Left cardiac atrium (tissue), 4 donors: ENCODE measurements around the gene GNG7. TPM values are rescaled to one million over a fixed set of nuclear protein-coding genes. Genes with fewer than 3 reads are reported as not detected.
"Not testable (repeated sequence)": the region's sequence is repeated elsewhere in the genome, so short reads cannot be mapped to it uniquely, and the experiment has no call there.

Experiments
- ATAC-seq, 2 donors: fragments of 200-7000 bp; cut with Tn5 transposase; one replicate each; pipeline ENCODE4 v1.9.1; 2020; ENCODE audit warnings: mild to moderate bottlenecking in 2 of 2, moderate library complexity in 2 of 2
- DNase-seq: peaks from one replicate; pipeline ENCODE4 v3.0.0-alpha.2; 2020
- intact Hi-C, 2 donors: fragments of 100-400 bp; cut with DNase I; formaldehyde crosslinking; loops; one replicate each; pipeline versions ENCODE4 v1.14.1 to v1.15.1; 2022 to 2023
- total RNA-seq, 2 donors: library from RNA; stranded (reverse); fragmentation: NEBNext Ultra II Directional; extraction: Animal tissue kit (Norgen Biotek cat#: 25700); gene quantifications; one replicate each; pipeline ENCODE4 v1.2.1, GENCODE V29; 2021
- donor health status: DM: no; HTN: yes; CAD: no.
- donor health status: DM: no; HTN: yes; CAD: no; lungs with severe emphysema.
- donor health status: DM: yes; HTN: yes; CAD: no.
- donor health status: Dilated cardiomyopathy.

GNG7 gene
- total RNA-seq, 2 donors from 2014 or later, result 19.8 to 45.9 TPM

DNA sequence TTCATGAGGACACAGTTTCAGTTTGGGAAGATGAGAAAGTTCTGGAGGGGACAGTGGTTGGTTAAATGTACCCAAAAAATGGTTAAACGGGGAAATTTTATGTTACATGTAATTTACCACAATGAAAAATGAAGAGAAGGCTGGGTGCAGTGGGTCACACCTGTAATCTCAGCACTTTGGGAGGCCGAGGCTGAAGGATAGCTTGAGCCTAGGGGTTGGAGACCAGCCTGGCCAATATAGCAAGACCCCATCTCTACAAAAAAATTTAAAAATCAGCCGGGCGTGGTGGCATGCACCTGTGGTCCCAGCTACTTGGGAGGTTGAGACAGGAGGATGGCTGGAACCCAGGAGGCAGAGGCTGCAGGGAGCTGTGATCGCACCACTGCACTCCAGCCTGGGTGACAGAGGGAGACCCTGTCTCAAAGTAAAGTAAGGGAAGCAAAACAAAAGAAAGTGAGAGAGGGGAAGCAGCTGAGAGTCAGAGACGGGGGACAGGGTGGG is 17.2 kb downstream of the GNG7 start:
- DNase-seq (no peak), ATAC-seq (no peak)
- intact Hi-C loops, result no loop called here

DNA sequence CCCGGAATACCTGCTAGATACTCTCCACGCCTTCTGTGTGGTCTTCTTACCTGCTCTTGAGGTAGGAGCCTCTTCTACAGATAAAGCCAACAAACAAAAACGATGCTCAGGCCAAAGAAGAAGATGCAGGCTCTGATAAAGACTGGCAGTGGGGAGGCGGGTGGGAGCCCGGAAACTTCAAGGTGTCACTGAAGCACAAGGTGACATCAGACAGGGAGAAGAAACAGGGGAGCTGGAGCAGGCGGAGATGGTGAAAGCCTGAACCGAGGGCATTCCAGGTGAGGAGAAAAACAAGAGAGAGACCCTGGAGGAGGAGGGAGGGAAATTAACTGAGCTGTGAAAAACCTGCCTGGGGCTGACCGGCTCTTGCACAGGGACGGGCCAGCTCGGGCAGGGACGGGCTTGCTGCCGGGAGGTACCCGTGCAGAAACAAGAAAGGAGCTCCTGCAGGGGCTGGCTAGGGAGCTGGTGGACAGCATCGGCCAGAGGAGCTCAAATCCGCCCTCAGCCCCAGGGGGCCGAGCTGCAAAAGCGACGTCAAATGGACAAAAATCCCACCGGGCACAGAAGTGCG is 19.0 kb downstream of the GNG7 start:
- intact Hi-C loops, result no loop called here
- no peak for DNase-seq
- no peak for ATAC-seq

DNA sequence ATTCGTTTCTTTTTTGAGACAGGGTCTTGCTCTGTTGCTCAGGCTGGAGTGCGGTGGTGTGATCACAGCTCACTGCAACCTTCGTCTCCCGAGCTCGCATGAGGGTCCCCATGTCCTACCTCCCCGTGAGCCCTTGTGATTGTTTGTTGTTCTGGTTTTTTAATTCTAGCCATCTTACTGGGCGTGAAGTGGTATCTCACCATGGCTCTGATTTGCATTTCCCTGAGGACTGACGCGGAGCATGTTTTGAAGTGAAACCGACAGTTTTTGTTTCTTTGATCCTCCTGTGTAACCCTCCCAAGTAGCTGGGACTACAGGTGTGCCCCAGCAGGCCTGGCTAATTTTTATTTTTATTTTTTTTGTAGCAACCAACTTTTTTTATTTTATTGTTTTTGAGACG is 21.7 kb downstream of the GNG7 start:
- intact Hi-C loops, result no loop called here
- no peak for DNase-seq
- ATAC-seq, result no peak

DNA sequence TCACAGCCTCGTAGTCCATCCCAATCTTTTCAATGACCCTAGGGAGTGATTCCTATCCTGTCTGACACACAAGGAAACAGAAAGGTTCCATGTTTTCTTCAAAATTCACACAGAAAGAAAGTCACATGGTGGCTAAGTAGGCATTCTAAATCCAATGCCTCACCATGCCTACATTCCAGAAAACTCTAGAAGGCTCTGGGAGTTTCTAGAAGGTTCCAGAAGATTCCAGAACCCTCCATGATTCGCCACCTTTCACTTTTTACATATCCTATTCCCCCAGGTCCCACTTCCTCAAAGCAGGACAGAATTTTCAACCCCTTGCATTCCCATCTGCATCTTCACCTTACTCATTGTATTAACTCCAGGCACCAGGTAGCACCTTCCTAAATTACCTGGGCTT is 23.1 kb downstream of the GNG7 start:
- ATAC-seq (no peak), DNase-seq (no peak)
- intact Hi-C loops, result no loop called here

DNA sequence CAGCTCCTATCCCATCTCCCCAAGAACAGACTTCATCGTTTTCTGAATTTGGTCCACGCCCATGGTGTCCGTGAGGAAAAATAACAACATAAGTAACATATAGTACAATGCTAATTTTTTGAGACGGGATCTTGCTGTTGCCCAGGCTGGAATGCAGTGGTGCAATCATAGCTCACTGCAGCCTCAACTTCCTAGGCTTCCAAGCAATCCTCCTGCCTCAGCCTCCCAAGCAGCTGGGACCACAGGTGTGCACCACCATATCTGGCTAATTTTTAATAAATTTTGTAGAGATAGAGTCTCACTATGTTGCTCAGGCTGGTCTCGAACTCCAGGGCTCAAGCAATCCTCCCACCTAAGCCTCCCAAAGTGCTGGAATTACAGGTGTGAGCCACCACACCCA is 23.5 kb downstream of the GNG7 start:
- ATAC-seq, intact Hi-C loops, DNase-seq: not testable (repeated sequence)

DNA sequence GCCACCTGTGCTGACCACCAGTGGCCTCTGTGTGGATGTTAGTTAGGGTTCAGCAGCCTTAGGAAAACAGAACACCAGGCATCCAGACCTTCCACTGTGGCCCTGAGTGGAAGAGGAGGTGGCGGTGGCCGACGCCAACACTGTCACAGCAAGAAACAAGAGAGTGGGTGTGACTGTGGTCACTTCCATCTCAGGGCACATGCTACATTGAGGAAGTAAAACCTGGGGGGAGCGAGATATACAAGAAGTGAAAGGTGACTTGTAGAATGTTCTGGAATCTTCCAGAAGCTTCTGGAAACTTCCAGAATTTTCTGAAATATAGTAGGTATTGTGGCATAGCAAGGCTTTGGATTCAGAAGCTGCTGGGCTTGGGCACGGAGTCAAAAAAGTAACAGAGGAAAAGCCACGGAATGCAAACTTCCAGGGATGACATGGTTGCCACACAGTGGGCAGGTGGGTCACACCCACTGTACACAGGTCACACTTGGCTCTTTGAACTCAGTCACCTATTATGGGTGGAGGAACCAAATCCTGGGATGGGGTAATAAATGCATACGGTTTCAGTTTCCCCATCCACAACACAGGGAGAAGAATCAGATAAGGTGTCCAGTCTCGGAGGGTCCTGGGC is 24.3 kb downstream of the GNG7 start:
- DNase-seq (no peak), ATAC-seq (no peak)
- intact Hi-C loops, result no loop called here

DNA sequence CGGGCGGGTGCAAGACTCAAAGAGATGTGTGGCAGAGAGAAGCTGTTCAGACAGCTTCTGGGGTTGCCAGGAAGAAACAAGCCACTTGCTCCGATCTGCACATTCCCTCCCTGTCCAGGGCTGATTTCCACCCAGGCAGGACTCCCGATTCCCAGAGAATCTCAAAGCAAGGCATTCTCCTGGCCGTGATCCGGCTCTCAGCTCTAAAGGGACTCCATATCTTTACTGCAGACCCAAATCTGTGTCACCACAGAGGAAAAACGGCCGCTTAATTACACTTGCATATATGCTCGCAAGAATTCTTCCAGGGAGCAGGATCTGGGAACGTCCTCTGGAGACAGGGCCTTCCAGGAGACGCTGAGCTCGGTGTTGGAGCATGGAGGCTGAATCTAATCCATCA is 25.7 kb downstream of the GNG7 start:
- ATAC-seq (no peak), DNase-seq (no peak)
- intact Hi-C loops, result no loop called here

DNA sequence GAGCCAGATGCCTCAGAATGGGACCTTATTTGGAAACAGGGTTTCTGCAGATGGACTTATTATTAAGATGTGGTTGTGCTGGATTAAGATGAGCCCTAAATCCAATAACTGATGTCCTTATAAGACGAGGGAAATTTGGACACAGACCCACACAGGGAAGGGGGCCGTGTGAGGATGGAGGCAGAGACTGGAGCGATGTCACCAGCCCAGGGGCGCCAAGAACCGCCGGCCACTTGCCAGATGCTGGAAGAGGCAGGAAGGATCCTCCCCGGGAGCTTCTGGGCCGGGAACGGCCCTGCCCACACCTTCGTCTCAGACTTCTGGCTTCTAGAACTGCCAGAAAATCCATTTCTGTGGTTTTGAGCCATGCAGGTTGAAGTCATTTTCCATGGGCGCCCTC is 26.6 kb downstream of the GNG7 start:
- DNase-seq (no peak), ATAC-seq (peak in 1 of 2 donors; percentile 69)
- intact Hi-C loops, result no loop called here

DNA sequence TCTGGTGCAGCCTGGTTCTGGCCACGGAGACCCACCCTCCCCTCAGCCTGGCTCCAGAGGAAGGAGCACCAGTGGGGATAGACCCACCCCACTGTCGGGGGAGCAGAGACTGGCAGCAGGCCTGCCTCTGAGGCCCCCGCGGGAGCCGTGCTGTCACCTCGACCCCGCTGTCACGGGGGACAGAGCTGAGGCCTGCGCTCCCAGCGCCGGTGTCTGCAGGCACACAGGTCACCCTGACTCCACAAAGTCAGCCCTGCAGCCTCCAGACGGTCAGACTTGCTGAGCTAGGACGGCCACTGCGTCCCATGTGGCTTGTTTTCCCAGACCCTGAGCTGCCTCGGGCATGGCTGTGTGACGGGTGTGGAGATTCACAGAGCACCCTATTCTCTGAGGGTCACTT is 32.3 kb downstream of the GNG7 start:
- intact Hi-C loops, result no loop called here
- DNase-seq, result no peak
- no peak for ATAC-seq

DNA sequence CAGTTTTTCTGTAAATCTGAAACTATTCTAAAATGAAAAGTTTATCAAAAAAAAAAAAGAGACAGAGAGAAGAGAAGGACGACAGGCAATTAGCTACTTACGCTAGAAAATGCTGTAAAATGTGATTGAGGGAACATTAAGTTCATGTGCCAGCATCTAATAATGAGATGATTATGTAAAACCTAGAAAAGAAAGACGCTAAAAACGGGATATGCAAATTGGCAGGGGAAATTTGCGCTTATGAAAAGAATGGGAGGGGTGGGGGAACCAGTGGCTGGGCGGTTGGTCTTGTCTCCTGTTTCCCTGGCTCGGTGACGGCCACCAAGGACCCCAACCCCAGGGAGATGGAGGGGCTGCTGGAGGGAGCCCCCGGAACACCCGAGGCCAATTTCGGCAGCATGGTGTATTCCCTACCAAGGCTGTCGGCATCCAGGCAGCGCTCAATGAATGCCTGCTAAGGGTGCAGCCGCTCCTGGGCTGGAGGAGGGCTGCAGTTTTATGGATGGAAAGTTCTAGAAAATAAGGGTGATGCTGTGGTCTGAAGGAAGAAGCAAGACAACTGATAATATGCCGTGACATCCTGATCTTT is 34.2 kb downstream of the GNG7 start:
- ATAC-seq (no peak), DNase-seq (no peak)
- intact Hi-C loops, result no loop called here

DNA sequence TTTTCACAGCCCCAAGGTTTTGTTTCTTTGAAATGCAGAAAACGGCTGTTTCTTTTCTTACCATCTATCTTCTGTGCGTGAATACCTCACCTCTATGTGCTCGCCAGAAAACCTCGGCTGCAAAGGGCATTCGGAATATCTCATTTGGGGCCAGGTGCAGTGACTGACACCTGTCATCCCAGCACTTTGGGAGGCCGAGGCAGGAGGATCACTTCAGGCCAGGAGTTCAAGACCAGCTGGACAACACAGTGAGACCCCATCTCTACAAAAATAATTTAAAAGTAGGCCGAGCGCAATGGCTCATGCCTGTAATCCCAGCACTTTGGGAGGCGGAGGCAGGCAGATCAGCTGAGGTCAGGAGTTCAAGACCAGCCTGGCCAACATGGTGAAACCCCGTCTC is 35.1 kb downstream of the GNG7 start:
- ATAC-seq, DNase-seq, intact Hi-C loops: not testable (repeated sequence)

DNA sequence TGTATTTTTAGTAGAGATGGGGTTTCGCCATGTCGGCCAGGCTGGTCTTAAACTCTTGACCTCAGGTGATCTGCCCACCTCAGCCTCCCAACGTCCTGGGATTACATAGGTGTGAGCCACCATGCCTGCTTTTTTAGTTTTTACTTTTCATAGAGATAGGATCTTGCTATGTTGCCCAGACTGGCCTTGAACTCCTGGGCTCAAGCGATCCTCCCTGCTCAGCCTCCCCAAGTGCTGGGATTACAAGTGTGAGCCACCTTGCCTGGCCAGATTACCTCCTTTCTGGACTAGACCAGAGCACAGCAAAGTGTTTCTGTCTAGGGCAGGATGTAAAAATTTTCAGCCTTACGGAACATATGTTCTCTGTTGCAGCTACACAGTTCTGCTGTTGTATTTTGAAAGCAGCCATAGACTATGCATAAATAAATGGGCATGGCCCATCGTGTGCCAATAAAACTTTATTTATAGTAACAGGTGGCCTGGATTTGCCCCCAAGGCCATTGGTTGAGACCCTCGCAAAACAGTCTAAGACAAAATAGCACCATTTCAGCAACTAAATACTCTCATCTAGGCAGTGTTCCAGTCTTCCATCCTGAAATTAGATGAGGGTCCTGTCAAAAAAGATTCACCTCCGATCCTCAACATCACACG is 36.0 kb downstream of the GNG7 start:
- ATAC-seq (no peak), DNase-seq (no peak)
- intact Hi-C loops, result no loop called here

DNA sequence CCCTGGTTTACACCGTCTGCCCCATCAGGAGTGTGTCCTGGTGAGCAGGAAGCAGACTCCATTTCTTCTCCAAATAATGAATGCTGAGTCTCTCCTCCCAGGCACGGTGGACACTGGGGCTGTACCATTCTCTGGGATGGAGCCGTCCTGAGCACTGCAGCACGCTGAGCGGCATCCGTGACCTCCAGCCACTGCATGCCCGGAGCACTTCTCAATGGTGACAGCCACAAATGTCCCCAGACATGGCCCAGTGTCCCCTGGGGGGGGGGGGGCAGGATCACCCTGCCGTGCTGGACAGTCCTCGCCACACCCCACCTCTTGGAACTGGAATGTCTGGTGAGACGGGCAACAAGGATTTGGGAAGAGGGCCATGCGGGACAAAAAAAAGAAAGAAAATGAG is 37.4 kb downstream of the GNG7 start:
- intact Hi-C loops, result no loop called here
- ATAC-seq (peak; percentile 51 to 74), DNase-seq (peak; percentile 55)

DNA sequence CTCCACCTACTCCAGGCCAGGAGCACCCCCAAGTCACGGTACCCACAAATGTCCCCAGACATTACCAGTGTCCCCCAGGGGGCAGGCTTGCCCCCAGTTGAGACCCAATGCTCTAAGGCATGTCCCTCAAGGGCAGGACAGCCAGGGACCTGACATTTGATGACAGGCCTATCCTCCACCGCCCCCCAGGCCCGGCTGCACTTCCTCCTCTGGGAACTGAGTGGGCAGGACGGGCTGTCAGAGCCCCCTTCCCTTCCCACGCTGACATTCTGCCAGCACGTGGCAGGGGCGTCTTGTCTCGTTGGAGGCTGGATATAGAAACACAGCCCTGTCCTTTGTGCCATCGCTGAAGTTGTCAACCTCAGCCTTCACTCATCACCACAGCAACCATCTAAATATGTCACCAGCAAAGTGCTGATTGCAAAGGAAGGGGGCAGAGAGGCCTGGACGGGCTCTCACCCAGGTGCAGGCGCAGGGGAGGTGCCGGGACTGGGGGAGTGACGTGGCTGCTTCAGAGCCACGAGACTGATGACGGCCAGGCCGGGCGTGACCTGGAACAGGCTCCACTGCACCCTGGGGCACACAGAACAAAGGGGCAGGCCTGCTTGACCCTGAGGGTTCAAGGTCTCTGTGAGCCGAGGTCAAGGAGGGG is 38.4 kb downstream of the GNG7 start:
- DNase-seq (peak; percentile 79), ATAC-seq (peak; percentile 92 to 95)
- intact Hi-C loops, result loop anchor here in 1 of 2 donors (1.0 kb wide), 1 partner anchor 57 kb away; the partner anchor contains the start of gene DIRAS1

DNA sequence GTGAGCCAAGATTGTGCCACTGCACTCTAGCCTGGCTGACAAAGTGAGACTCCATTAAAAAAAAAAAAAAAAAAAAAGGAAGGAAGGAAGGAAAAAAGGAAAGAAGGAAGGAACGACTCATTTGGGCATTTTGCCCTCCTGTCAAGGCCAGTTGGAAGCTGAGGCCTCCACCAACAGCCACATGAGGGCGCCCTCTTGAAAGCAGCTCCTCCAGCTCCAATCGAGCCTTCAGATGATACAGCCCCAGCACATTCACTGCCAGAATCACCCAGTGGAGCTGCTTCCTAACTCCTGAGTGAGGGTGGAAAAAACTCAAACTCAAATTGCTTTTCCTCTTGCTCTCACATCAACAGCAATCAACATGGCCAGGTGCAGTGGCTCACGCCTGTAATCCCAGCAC is 40.9 kb downstream of the GNG7 start:
- intact Hi-C loops, result no loop called here
- DNase-seq, result no peak
- ATAC-seq, result no peak

DNA sequence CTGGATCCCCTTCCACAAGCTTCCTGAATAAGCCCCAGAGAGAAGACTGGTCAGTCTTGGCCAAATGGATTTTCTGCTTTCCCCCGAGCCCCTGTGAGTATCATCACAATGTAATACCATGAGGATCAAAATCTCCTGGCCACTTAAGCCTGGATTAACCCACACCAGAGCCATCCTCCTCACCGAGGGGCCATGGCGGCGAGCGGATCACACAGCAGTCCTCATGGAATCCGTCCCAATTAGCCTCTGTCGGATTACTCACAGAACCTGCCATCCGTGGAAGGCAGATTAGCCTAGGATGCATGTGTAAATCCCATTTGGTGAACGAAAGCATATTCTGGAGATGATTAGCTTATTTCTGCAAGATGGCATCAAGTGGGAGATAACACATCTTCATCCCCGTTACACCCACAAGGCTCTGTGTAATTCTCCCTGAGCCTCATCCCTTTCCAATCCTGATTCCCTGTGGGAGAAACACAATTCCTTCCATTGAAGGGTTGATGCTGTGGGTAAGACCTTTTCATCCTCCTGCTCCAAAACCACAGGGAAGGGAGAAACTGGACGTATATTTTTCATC is 42.5 kb downstream of the GNG7 start:
- DNase-seq (no peak), ATAC-seq (no peak)
- intact Hi-C loops, result no loop called here

DNA sequence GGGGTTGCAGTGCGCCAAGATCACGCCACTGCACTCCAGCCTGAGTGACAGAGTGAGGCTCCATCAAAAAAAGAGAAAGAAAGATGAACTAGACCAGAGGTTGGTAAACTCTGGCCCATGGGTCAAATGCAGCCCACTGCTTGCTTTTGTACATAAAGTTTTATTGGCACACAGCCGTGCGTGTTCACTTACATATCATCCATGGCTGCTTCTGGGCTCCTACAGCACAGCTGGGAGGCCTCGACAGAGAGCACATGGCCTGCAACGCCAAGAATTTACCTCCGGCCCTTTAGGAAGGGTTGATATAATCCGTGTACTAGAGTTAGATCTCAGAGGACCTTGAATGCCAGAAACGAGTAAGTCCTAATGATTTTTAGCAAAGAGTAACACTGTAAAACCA is 46.0 kb downstream of the GNG7 start:
- DNase-seq (no peak), ATAC-seq (no peak)
- intact Hi-C loops, result no loop called here

DNA sequence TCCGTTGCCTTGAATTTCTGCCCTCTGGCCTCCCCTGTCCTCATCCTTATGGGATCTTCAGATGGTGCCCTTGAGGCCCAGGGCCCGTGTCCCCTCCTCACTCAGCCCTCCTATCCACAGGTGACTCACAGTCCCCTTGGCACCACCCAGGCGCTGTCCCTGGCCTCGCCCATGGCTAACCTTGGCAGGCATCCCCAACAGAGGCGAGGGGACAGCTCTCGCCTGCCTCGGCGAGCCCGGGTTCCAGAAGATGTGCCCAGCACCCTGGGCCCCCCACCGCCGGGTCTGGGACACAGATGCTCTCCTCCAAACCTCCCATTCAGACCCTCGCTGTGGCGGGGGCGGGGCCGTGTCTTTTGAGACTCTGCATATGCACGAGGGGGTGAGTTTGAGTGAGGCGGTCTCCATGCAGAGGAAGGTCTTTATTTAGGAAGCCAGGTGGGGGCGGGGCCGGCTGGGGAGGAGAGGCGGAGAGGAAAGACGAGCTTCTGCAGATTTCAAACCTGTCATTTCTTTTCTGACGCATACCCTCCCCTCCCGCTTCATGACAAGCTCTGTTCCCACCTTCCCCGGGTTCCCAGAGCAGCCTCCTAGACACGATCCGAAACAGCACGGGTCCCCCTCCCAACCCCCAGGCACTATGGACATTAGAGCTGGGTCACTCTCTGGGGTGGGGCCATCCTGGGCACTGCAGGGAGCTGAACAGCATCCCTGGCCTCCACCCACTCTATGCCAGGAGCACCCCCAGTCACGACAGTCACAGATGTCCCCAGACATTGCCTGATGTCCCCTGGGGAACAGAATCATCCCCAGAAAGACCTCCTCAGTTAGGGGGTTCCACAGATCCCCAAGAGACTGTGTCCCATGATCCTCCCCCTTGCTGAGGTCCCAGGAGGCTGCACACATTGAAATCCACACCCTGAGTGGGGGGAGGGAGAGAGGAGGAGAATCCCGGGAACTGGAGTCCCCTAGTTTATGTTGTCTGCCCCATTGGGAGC is 48.5 kb downstream of the GNG7 start:
- intact Hi-C loops, result loop anchor here in 1 of 2 donors (5.0 kb wide), 1 partner anchor 98 kb away; no protein-coding TSS in a partner anchor
- DNase-seq, result no peak
- peak in 1 of 2 donors; percentile 86 for ATAC-seq
